Measurements from ENCODE around the gene SYP.
"Not testable (repeated sequence)": the region's sequence is repeated elsewhere in the genome, so short reads cannot be mapped to it uniquely, and the experiment has no call there.

The SYP gene

DNA sequence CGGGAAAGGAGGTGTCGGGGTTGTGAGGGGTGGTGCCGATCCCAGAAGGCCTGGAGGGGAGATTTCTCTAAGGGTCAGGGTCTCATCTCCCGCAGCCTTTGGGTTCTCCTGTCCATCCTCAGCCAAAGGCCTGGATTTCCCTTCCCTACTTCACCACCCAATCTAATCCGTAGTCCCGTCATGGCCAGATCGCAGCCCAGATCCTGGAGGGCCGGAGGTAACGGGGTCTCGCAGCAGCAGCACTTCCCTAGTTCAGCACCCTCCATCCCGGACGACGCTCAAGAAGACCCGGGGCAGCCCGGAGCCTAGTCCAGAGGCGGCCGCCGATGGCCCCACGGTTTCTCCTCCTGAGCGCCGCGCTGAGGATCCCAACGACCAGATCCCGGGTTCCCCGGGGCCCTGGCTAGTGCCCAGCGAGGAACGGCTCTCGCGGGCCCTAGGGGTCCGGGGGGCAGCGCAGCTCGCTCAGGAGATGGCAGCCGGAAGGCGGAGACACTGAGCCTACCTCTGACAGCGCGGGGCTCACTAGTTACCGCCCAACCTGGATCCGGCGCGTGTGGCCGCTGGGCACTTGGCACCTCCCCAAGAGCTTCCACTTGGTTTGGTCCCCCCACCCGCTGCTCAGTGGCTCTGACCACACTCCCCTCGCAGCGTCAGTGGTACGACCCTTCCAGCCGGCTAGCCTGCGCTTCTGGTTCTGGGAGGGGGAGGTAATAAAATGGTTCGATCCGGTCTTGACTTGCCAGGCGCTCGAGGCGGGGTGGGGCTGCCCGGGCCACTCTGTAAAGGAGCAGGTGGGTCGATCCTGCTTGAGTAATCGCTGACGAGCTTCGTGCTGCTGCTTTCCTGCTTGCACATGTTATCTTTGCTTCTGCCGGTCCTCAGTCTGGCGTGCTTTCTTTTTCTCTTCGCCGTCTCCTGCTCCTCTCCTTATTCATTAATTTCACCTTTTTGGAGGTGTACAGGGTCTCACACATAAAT lies 33.8 kb downstream of the SYP start:
- DNase-seq: peak; percentile 84

GRCh38 chrX:49164589-49165360 lies 35.2 kb downstream of the SYP start:
- DNase-seq: no peak

DNA sequence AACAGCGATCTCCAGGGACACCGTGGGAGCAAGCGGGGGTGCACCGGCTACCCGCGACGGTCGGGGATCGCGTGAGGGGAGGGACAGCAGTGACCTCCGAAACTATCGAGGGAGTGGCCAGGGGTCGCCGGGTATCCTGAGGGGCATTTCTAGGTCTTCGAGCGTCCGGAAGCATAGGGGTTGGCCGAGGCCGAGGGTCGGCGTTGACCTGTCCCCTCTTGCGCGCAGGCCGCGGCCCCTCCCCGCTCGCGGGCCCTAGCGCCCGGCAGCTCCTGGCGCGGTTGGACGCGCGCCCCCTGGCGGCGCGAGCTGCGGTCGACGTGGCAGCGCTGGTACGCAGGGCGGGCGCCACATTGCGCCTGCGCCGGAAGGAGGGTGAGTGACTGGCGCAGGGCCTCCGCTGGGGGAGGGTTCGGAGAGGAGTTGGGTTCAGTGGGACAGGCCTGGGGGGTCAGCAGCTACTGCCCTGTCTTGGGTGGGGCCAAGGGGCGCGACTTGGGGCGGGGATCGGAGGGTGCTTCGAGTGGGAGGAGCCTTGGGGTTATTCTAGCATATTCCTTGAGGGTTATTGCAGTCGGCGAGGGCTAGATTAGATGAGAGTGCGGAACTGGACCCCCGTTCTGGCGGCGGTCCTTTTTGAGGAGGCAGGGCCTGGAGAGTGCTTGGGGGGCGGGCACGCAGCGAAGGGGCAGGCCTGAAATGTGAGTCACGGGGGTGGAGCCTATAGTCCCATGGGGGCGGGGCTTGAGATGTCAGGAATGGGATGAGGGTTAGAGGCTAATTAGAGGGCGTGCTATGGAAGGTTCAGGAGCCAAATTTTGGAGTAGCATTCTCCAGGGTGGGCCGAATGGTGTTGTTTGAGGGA lies 36.2 kb downstream of the SYP start:
- peak; percentile 90 for DNase-seq

DNA sequence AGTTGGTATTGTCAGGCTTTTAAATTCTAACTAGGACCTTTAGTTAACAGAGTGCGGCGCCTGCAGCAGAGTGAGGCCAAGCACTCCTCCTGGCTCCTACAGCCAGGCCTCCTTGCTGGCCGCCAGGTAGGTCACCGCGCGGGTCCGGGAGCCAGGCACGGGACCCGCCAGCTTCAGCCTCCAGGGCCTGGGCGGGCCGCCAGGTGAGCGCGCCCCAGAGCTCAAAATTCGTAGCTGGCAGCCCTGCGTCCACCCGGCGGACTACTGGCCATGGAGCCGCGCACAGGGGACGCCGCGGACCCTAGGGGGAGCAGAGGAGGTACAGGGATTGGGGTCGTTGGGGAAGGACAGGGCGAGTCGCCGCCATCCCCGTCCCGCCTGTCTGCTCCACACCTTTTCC lies 37.4 kb downstream of the SYP start, which contains the start of gene MAGIX:
Gene MAGIX (plus strand): TSS at position 139 of the 400 bp plus-strand sequence. CDS start 132 bp downstream, at position 271.
- DNase-seq: no peak

DNA sequence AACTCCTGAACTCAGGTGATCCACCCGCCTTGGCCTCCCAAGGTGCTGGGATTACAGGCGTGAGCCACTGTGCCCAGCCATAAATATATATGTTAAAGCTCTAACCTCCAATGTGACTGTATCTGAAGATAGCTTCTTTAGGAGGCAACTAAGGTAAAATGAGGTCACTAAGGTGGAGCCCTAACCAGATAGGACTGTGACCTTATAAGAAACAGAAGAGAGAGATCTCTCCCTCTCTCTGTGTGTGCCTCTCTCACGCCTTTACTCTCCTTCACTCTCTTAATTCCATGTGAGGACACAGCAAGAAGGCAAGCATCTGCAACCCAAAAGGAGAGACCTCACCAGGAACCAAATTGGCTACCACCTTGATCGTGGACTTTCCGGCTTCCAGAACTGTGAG lies 38.4 kb downstream of the SYP start:
- DNase-seq: no peak

GRCh38 chrX:49160908-49161307 lies 39.1 kb downstream of the SYP start:
- no peak for DNase-seq

- no peak for DNase-seq
Measured at GRCh38 chrX:49157194-49157593, 42.8 kb downstream of the SYP start.

DNA sequence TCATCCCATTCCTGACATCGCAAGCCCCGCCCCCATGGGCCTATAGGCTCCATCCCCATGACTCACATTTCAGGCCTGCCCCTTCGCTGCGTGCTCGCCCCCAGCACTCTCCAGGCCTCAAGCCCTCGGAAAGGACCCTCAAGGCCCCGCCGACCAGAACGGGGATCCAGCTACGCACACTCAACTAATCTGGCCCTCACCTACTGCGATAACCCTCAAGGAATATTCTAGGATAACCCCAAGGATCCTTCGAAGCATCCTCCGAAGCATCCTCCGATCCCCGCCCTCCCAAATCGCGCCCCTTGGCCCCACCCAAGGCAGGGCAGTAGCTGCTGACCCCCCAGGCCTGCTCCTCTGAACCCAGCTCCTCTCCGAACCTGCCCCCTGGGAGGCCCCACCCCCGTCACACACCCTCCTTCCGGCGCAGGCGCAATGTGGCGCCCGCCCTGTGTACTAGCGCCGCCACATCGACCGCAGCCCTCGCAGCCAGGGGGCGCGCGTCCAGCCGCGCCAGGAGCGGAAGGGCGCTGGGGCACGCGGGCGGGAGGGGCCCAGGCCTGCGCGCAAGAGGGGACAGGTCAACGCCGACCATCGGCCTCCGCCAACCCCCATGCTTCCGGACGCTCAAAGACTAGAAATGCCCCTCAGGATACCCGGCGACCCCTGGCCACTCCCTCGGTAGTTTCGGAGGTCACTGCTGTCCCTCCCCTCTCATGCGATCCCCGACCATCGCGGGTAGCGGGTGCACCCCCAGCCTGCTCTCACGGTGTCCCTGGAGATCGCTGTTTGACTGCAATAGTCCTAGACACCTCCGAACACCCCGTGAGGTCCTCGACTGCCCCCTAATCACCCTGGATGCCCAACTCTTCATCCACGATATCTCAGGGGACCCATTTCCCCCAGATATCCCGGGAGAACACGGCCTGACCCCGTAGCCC lies 43.8 kb downstream of the SYP start:
- peak; percentile 91 for DNase-seq

DNA sequence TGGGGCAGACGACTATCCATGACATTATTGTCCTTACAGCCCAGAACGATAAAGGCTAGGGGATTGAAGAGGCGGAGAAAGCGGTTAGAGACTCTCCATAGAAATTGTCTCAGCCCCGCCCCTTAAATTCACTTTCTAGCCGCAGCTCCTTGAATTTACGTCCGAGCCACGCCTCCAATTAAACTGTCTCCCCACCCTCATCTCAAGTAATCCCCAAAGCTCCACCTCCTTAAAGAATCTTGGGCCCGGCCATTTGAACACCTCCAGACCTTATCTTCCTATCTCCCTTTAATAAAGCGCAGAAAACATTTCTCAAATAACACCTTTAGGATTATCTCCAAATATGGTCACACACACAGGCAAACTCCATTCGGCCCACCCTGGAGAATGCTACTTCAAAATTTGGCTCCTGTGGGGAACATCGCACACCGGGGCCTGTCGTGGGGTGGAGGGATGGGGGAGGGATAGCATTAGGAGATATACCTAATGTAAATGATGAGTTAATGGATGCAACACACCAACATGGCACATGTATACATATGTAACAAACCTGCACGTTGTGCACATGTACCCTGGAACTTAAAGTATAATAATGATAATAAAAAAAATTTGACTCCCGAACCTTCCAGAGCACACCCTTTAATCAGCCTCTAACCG lies 44.6 kb downstream of the SYP start:
- DNase-seq: peak; percentile 54

GRCh38 chrX:49153467-49153866 lies 46.5 kb downstream of the SYP start:
- no peak for DNase-seq

- DNase-seq: not testable (repeated sequence)
Measured at GRCh38 chrX:49149291-49149690, 50.7 kb downstream of the SYP start.

- not testable (repeated sequence) for DNase-seq
Measured at GRCh38 chrX:49148390-49149100, 51.4 kb downstream of the SYP start.

DNA sequence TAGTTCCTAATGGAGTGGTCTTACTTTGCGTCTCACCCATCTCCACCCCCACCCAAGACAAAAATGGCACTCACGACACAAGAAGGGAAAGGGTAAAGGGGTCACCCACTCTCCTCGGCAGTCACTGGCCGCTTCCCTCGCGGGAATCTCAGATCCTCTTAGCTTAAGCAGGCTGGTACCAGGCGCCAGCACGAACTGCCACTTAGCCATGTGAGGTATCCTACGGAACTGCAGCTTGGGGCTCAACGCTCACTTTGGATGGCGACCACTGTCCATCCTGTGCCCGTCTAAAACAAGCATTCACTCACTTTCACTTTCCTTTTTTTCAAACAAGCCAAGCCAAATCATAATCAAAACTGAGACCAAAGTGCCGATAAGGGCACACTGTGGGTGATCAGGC lies 52.1 kb downstream of the SYP start:
- DNase-seq: no peak

- DNase-seq: no peak
Measured at GRCh38 chrX:49147282-49147681, 52.7 kb downstream of the SYP start.

GRCh38 chrX:49143154-49143553 lies 56.8 kb downstream of the SYP start:
- not testable (repeated sequence) for DNase-seq

DNA sequence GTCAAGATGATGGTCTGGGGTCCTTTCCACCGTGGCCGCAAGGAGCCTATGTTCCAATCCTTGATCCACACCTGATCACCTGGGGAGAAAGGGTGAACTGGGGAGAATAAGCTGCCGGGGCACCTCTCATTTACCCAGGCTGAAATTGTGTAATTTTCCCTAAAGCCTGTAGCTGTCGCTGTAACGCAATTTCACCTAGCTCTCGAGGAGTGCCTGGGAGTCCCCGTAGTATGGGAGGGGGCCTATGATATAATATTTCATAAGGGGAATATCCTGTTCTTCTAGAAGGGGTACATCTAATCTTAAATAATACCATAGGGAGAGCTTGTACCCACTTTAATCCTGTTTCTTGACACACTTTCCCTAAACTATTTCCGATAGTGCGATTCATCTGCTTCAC lies 57.7 kb downstream of the SYP start:
- peak; percentile 17 for DNase-seq

DNA sequence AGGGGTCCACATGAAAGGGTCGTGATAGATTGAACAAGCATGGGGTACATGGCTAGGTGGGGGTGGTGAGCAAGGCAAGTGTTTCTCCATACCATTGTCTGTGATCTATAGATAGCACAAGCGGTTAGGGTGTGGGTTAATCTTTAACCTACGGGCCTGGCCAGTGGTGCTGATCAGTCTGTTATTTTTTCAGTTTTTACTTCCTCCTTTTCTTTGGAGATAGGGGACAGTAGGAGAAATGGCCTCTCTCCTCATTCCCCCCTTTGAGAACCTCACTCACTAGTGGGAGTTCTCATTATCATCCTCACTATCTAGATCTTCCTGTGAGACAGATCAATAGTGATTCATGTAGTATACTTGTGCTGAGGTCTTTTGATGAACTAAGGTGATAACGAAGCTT lies 60.3 kb downstream of the SYP start:
- no peak for DNase-seq
